Astrocyte (in vitro differentiated cells and primary cell): ENCODE data around the gene WASF2.

Experiments
- EZH2 ChIP-seq: IDR thresholded peaks from 2 replicates; pipeline ENCODE4 v1.6.1; 2012; ENCODE audit warnings: mild to moderate bottlenecking, low read length, inconsistent platforms; ENCODE audit not compliant: insufficient read depth
- TF ChIP-seq, protein P1 (sequence below): IDR thresholded peaks from 2 replicates; pipeline ENCODE4 v1.5.1; 2011; ENCODE audit warnings: low read depth, mild to moderate bottlenecking, inconsistent platforms, low read length, moderate library complexity; ENCODE audit not compliant: insufficient read depth

DNA sequence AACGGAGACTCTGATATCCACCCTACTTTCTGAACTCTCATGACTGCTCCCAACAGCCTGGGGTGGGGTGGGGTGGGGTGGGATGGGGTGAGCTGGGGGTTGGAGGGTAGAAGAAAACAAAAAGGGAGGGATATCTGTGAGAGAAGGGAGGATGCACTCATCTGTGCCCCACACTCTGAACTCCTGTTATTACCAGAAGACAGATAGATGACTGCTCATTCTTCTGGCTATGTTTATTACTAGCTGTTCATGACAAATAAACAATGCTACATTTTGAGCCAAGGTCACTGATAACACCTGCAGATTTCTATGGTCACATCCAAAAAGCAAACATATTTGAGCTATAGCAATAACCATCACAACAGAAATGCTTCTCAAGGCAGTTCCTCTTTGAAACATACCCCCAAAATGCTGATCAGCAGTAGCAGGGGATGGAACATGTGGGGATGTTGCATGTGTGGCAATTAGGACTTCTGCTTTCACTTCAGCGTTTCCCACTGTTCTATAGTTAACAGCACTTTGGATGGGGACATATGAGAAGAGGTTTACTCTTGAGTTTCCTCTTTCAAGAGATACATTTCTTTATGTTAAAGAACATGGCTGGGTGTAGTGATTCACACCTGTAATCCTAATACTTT, 54.3 kb downstream of the WASF2 start:
- TF ChIP-seq, protein P1, sequence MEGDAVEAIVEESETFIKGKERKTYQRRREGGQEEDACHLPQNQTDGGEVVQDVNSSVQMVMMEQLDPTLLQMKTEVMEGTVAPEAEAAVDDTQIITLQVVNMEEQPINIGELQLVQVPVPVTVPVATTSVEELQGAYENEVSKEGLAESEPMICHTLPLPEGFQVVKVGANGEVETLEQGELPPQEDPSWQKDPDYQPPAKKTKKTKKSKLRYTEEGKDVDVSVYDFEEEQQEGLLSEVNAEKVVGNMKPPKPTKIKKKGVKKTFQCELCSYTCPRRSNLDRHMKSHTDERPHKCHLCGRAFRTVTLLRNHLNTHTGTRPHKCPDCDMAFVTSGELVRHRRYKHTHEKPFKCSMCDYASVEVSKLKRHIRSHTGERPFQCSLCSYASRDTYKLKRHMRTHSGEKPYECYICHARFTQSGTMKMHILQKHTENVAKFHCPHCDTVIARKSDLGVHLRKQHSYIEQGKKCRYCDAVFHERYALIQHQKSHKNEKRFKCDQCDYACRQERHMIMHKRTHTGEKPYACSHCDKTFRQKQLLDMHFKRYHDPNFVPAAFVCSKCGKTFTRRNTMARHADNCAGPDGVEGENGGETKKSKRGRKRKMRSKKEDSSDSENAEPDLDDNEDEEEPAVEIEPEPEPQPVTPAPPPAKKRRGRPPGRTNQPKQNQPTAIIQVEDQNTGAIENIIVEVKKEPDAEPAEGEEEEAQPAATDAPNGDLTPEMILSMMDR, result no peak
- no peak for TF ChIP-seq EZH2
